IPS-20b (cell line): Measurements from ENCODE around the gene IL22RA1.

Experiments
- H3K27ac ChIP-seq: one replicate; pipeline ENCODE4 v1.5.1; 2013; ENCODE audit warnings: low read length
- H3K27me3 ChIP-seq: 2 replicates; pipeline ENCODE4 v1.6.1; 2013; ENCODE audit warnings: mild to moderate bottlenecking, low read length, inconsistent platforms; ENCODE audit not compliant: insufficient read depth
- H3K36me3 ChIP-seq: 2 replicates; pipeline ENCODE4 v1.6.1; 2013; ENCODE audit warnings: low read depth, mild to moderate bottlenecking, inconsistent platforms, low read length, moderate library complexity; ENCODE audit not compliant: insufficient read depth
- H3K4me1 ChIP-seq: 2 replicates; pipeline ENCODE4 v1.6.1; 2013; ENCODE audit warnings: mild to moderate bottlenecking, control low read depth, inconsistent platforms, low read length, moderate library complexity; ENCODE audit not compliant: insufficient read depth
- H3K4me3 ChIP-seq: 2 replicates; pipeline ENCODE4 v1.5.1; 2013; ENCODE audit warnings: mild to moderate bottlenecking, low read length, inconsistent platforms
- H3K9ac ChIP-seq: 2 replicates; pipeline ENCODE4 v1.6.1; 2013; ENCODE audit warnings: low read depth, mild to moderate bottlenecking, inconsistent platforms, low read length, moderate library complexity
- H3K9me3 ChIP-seq: 2 replicates; pipeline ENCODE4 v1.6.1; 2013; ENCODE audit warnings: mild to moderate bottlenecking, low read depth, low read length, inconsistent platforms; ENCODE audit not compliant: insufficient read depth

Gene IL22RA1

DNA sequence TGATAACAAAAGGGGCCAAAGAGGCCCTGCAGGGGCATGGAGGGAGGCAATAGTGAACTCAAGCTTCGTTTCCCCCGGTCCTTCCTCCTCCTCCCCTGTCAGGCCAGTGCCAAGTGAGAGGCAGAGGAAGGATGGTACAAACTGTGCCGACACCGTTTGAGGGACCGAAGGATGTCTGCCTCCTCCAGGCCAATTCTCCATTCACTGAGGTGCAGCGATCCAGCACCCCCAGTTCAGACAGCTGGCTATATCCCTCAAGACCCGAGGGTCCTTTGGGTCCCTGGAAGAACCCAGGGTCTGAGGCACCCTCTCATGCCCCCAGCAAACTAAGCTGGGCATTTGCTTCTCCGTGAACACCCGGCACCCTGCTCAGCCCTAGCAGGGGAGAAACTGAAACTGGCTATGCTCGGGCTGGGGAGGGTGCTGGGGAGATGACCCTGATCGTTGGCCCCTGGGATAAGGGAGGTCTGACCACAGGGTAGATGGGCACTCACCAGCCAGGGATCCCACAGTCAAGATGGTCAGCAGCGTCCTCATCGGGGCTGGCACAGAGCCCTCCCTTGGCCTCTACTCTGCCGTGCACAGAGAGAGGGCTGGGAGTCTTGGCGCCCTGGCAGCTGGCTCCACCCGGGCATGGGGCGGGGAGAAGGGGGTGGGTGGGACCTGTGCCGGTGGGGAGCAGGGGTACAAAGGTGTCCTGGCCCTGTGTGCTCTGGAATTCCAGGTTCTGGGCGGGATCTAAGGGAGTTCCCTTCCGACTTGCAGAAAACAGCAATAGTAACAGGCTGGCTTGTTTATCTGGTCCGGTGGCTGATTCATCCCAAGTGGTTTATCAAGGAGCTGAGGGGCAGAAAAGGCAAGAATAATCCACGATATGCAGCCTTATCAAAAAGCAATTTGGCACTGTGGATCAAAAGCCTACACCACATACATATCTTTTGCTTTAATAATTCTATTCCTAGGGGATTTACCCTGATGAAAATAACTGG lies at the start of gene IL22RA1:
Gene IL22RA1 (minus strand): TSS at position 595 of the 989 bp plus-strand sequence. CDS start 58 bp downstream, at position 537.
- Histone ChIP-seq H3K9ac (no peak within 1 kb of the TSS), H3K27me3 (no peaks in the 10 kb centered on the region), H3K36me3 (no peaks in the 10 kb centered on the region), H3K9me3 (no peaks in the 10 kb centered on the region), H3K4me3 (no peak within 1 kb of the TSS), H3K4me1 (no peaks in the 10 kb centered on the region), H3K27ac (no peak within 1 kb of the TSS)

DNA sequence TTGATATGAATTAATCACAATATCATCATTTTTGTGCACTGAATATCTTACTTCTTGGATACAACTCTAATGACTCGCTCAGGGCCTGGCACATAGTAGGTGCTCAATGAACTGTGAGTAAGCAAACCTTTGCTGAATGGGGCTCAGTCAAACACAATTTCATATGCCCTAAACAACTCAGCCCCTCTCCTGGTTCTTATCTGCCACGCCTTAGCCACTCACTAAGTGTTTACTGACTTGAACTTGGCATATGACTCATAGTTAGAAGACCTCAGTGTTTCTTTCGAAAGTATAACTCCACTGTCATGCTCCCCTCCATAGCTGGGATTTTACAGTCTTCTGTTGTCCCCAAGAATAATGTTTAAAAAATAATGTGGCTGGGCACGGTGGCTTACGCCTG lies 48.9 kb upstream of the IL22RA1 start:
- H3K4me3 ChIP-seq = no peak overlapping the region
- H3K4me1 ChIP-seq = no peaks in the 10 kb centered on the region; the same call in 1 of the 2 replicates
- H3K9ac ChIP-seq = no peak overlapping the region
- no peaks in the 10 kb centered on the region for H3K9me3 ChIP-seq
- H3K27me3 ChIP-seq = peaks cover 18% of the 10 kb centered on the region; the same call in 1 of the 2 replicates
- no peak overlapping the region for H3K27ac ChIP-seq
- H3K36me3 ChIP-seq = no peaks in the 10 kb centered on the region

DNA sequence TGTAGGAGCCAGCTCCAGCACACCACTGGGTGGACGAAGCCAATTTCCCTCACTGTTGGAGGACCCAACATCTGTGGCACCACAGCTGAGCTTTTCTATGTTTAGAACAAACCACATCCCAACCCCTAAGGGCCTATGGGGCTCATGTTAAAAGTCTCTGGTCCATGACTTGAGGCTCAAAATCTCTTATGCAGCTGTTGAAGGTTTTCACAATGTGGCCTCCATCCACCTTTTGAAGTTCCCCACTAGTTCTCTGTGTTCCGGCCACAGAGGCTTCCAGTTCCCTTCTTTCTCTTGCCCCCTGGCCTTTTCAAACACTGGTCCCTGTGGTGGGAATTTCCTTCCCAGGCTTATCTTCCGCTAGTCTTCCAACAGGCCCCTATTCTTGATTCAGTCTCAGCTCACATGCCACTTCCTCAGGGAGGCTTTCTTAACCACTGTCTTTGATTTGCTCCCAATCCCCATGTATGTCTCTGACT lies 48.1 kb upstream of the IL22RA1 start:
- no peaks in the 10 kb centered on the region; the same call in 1 of the 2 replicates for H3K4me1 ChIP-seq
- peaks cover 26% of the 10 kb centered on the region; the same call in 1 of the 2 replicates for H3K27me3 ChIP-seq
- H3K36me3 ChIP-seq = no peaks in the 10 kb centered on the region
- no peak overlapping the region for H3K4me3 ChIP-seq
- no peak overlapping the region for H3K9ac ChIP-seq
- H3K27ac ChIP-seq = no peak overlapping the region
- H3K9me3 ChIP-seq = no peaks in the 10 kb centered on the region

- Histone ChIP-seq H3K27ac (no peak overlapping the region), H3K9me3 (no peaks in the 10 kb centered on the region), H3K4me1 (no peaks in the 10 kb centered on the region; the same call in 1 of the 2 replicates), H3K36me3 (no peaks in the 10 kb centered on the region), H3K9ac (no peak overlapping the region), H3K27me3 (peaks cover 31% of the 10 kb centered on the region; the same call in 1 of the 2 replicates), H3K4me3 (no peak overlapping the region)
Observed at GRCh38 chr1:24189528-24189927, 46.6 kb upstream of the IL22RA1 start.

- Histone ChIP-seq H3K27me3 (peaks cover 31% of the 10 kb centered on the region; the same call in 1 of the 2 replicates), H3K9ac (peak within 1 kb of the TSS; percentile 80), H3K4me3 (peak within 1 kb of the TSS; percentile 79), H3K27ac (peak within 1 kb of the TSS; percentile 71), H3K4me1 (no peaks in the 10 kb centered on the region; the same call in 1 of the 2 replicates), H3K9me3 (no peaks in the 10 kb centered on the region), H3K36me3 (no peaks in the 10 kb centered on the region)
Observed at GRCh38 chr1:24186993-24187790, 44.3 kb upstream of the IL22RA1 start, which contains the start of gene IFNLR1. IFNLR1 (minus strand) TSS chr1:24187289; CDS start chr1:24187248, 41 bp downstream.

- Histone ChIP-seq H3K9me3 (no peaks in the 10 kb centered on the region), H3K9ac (peak overlapping the region; percentile 80), H3K27me3 (peaks cover 31% of the 10 kb centered on the region; the same call in 1 of the 2 replicates), H3K4me1 (no peaks in the 10 kb centered on the region; the same call in 1 of the 2 replicates), H3K4me3 (peak overlapping the region; percentile 79), H3K27ac (no peak overlapping the region), H3K36me3 (no peaks in the 10 kb centered on the region)
Observed at GRCh38 chr1:24186711-24186992, 43.7 kb upstream of the IL22RA1 start.

DNA sequence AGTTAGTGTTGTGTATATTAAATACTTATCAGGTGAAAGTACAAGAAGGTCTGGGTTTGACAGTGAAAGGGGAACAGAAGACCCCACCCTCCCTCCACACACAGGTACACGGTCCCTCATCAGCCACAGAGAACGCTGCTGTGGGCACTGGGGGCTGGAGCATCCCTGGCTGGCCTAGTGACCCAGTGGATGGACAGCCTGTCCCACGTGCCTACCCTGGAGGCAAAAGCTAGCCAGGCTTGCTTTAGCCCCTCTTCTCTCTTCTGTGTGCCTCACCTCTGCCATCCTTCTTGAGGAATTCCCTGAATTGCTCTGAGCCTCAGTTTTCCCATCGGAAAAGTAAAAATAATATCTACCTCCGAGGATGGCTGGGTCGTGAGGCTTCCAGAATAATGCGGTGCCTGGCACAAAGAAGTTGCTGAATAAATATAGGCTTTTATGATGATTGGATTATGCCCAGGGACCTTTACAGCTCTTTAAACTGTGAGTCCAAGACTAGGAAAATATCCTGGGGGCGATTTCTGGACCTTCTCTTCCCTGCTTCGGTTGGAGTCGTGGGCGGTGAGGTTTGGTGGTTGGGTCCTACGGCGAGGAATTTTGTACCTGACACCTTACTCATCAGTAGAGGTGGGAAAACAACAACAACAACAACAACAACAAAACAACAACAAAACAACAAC lies 43.2 kb upstream of the IL22RA1 start:
- Histone ChIP-seq H3K27me3 (peaks cover 31% of the 10 kb centered on the region; the same call in 1 of the 2 replicates), H3K4me1 (no peaks in the 10 kb centered on the region; the same call in 1 of the 2 replicates), H3K4me3 (peak overlapping the region; percentile 79), H3K36me3 (no peaks in the 10 kb centered on the region; the same call in 1 of the 2 replicates), H3K27ac (no peak overlapping the region), H3K9ac (peak overlapping the region; percentile 80), H3K9me3 (no peaks in the 10 kb centered on the region)

GRCh38 chr1:24185076-24185475 lies 42.1 kb upstream of the IL22RA1 start:
- Histone ChIP-seq H3K4me3 (no peak overlapping the region), H3K9me3 (no peaks in the 10 kb centered on the region), H3K27ac (no peak overlapping the region), H3K27me3 (peaks cover 31% of the 10 kb centered on the region; the same call in 1 of the 2 replicates), H3K36me3 (no peaks in the 10 kb centered on the region; the same call in 1 of the 2 replicates), H3K9ac (no peak overlapping the region), H3K4me1 (no peaks in the 10 kb centered on the region; the same call in 1 of the 2 replicates)

DNA sequence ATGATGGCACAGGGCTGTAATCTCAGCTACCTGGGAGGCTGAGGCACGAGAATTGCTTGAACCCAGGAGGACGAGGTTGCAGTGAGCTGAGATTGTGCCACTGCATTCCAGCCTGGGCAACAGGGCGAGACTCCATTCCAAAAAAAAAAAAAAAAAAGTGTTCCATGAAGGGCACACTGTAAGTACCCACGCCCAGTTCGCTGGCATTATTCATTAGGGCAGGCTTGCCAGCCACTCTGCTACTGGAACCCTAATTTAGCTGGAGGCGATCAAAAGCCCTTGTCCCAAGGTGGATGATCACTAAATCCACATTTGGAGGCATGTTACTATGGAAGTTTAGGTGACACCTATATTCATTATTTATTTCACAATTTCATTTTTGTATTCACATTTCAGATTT lies 39.1 kb upstream of the IL22RA1 start:
- no peak overlapping the region for H3K27ac ChIP-seq
- peaks cover 7% of the 10 kb centered on the region for H3K36me3 ChIP-seq
- H3K4me1 ChIP-seq = no peaks in the 10 kb centered on the region; the same call in 1 of the 2 replicates
- no peak overlapping the region for H3K9ac ChIP-seq
- H3K4me3 ChIP-seq = no peak overlapping the region
- no peaks in the 10 kb centered on the region for H3K9me3 ChIP-seq
- peaks cover 14% of the 10 kb centered on the region; the same call in 1 of the 2 replicates for H3K27me3 ChIP-seq

DNA sequence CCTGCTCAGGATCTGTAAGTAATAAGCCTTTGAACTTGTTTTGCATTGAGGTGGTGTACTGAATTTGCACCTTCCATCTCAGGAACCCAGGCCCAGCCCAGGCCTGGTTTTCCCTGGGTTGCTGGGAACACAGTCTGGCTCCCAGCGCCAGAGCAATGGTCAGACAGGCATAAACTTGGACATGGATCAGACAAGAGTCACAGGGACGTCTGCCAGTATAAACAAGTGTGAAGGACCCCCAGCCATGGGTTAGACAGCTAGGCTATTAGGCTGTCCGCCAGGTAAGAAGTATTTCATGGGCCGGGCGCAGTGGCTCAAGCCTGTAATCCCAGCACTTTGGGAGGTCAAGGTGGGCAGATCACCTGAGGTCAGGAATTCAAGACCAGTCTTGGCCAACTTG lies 38.7 kb upstream of the IL22RA1 start:
- Histone ChIP-seq H3K4me1 (no peaks in the 10 kb centered on the region; the same call in 1 of the 2 replicates), H3K27ac (no peak overlapping the region), H3K9ac (no peak overlapping the region), H3K27me3 (peaks cover 10% of the 10 kb centered on the region; the same call in 1 of the 2 replicates), H3K9me3 (no peaks in the 10 kb centered on the region), H3K4me3 (no peak overlapping the region), H3K36me3 (peaks cover 7% of the 10 kb centered on the region)

GRCh38 chr1:24180676-24181075 lies 37.7 kb upstream of the IL22RA1 start:
- H3K27ac ChIP-seq = no peak overlapping the region
- H3K4me1 ChIP-seq = peaks cover 4% of the 10 kb centered on the region; the same call in 1 of the 2 replicates
- H3K9me3 ChIP-seq = no peaks in the 10 kb centered on the region
- no peak overlapping the region for H3K9ac ChIP-seq
- H3K36me3 ChIP-seq = peaks cover 7% of the 10 kb centered on the region
- 0 out of 2 replicates have a peak, but pooled peaks cover under 1% of the 10 kb centered on the region for H3K27me3 ChIP-seq
- H3K4me3 ChIP-seq = no peak overlapping the region
